Erythroblast (primary cell): ENCODE measurements around the gene SRRM4.

Experiments
- GATA1 ChIP-seq: IDR thresholded peaks from 2 replicates; pipeline ENCODE4 v1.6.1; 2011; ENCODE audit warnings: low read depth, mild to moderate bottlenecking, control low read depth, low read length, moderate library complexity
- POLR2A ChIP-seq: IDR thresholded peaks from 2 replicates; pipeline ENCODE4 v1.6.1; 2011; ENCODE audit warnings: mild to moderate bottlenecking, low read length

GRCh38 chr12:119102714-119103113 lies 121.4 kb downstream of the SRRM4 start:
- TF ChIP-seq POLR2A (no peak), GATA1 (no peak)
